Fibroblast of lung (primary cell): Measurements from ENCODE around the gene DUSP9. TPM values are rescaled to one million over a fixed set of nuclear protein-coding genes. Genes with fewer than 3 reads are reported as not detected.
"Not testable (repeated sequence)": the region's sequence is repeated elsewhere in the genome, so short reads cannot be mapped to it uniquely, and the experiment has no call there.

ENCODE experiments used
- DNase-seq, 2 donors: peaks; one replicate each; pipeline versions ENCODE4 v3.0.0 to v3.0.0-alpha.2; 2010; ENCODE audit warnings: low read depth in 2 of 2
- H2AFZ ChIP-seq: 2 replicates; pipeline ENCODE4 v1.5.1; 2012; ENCODE audit warnings: low read length, control low read depth, inconsistent platforms
- H3K27ac ChIP-seq: 2 replicates; pipeline ENCODE4 v1.5.1; 2011; ENCODE audit warnings: low read length, control low read depth; ENCODE audit not compliant: insufficient read depth
- H3K27me3 ChIP-seq: 2 replicates; pipeline ENCODE4 v1.5.1; 2011; ENCODE audit warnings: mild to moderate bottlenecking, low read length; ENCODE audit not compliant: control insufficient read depth, insufficient read depth
- H3K36me3 ChIP-seq: 2 replicates; pipeline ENCODE4 v1.5.1; 2011; ENCODE audit warnings: low read length; ENCODE audit not compliant: control insufficient read depth, insufficient read depth
- H3K4me1 ChIP-seq: 2 replicates; pipeline ENCODE4 v1.5.1; 2011; ENCODE audit warnings: low read length; ENCODE audit not compliant: control insufficient read depth, insufficient read depth; ENCODE audit errors: extremely low read depth
- H3K4me2 ChIP-seq: 2 replicates; pipeline ENCODE4 v1.5.1; 2011; ENCODE audit warnings: low read length, control low read depth; ENCODE audit not compliant: insufficient read depth; ENCODE audit errors: extremely low read depth
- H3K4me3 ChIP-seq, 4 experiments: fragments of 200-600 bp in 1 of 4; sonication (generic) in 1 of 4; replicated peaks in 1 of 4; 2 replicates each; pipeline ENCODE4 v1.5.1; 2011 to 2016; ENCODE audit warnings: low read length in 4 of 4, low read depth in 3 of 4, mild to moderate bottlenecking in 3 of 4, control low read depth in 2 of 4, inconsistent platforms in 1 of 4, mixed read lengths in 1 of 4; ENCODE audit not compliant: insufficient read depth in 1 of 4; ENCODE audit errors: control extremely low read depth in 1 of 4
- H3K79me2 ChIP-seq: 2 replicates; pipeline ENCODE4 v1.5.1; 2012; ENCODE audit warnings: mild to moderate bottlenecking, low read length, inconsistent platforms; ENCODE audit not compliant: control insufficient read depth, insufficient read depth
- H3K9ac ChIP-seq: 2 replicates; pipeline ENCODE4 v1.5.1; 2011; ENCODE audit warnings: mild to moderate bottlenecking, low read length, control low read depth; ENCODE audit not compliant: insufficient read depth
- H3K9me3 ChIP-seq: 2 replicates; pipeline ENCODE4 v1.5.1; 2012; ENCODE audit warnings: low read depth, low read length; ENCODE audit not compliant: control insufficient read depth, insufficient read depth
- H4K20me1 ChIP-seq: 2 replicates; pipeline ENCODE4 v1.5.1; 2011; ENCODE audit warnings: low read length; ENCODE audit not compliant: control insufficient read depth, insufficient read depth; ENCODE audit errors: extremely low read depth
- EZH2 ChIP-seq: IDR thresholded peaks from 2 replicates; pipeline ENCODE4 v1.5.1; 2012; ENCODE audit warnings: low read length, control low read depth, mild to moderate bottlenecking; ENCODE audit errors: missing control alignments
- polyA plus RNA-seq, 2 donors: library from polyadenylated mRNA; depleted of rRNA in 1 of 2; stranded (reverse) in 1 of 2; unstranded in 1 of 2; fragments of >200 nt; gene quantifications; 2 replicates each; pipeline ENCODE4 v1.2.1, GENCODE V29; 2011 to 2012; ENCODE audit warnings: missing spikeins in 1 of 2
- total RNA-seq: library from RNA; depleted of rRNA; stranded (reverse); fragments of >200 nt; gene quantifications from 2 replicates; pipeline ENCODE4 v1.2.1, GENCODE V29; 2014
- TF ChIP-seq, protein P1 (sequence below), 2 donors: IDR thresholded peaks in 1 of 2; conservative IDR thresholded peaks in 1 of 2; 1 replicate in 1 of 2; 2 replicates in 1 of 2; pipeline ENCODE4 v1.5.1; 2011 to 2012; ENCODE audit warnings: low read length in 2 of 2, control low read depth in 1 of 2, inconsistent platforms in 1 of 2, low read depth in 1 of 2, mild to moderate bottlenecking in 1 of 2

DUSP9 gene
- total and polyA plus RNA-seq, 2 donors (not counting 1 experiment from before 2014, with no cell fraction given) = not detected

DNA sequence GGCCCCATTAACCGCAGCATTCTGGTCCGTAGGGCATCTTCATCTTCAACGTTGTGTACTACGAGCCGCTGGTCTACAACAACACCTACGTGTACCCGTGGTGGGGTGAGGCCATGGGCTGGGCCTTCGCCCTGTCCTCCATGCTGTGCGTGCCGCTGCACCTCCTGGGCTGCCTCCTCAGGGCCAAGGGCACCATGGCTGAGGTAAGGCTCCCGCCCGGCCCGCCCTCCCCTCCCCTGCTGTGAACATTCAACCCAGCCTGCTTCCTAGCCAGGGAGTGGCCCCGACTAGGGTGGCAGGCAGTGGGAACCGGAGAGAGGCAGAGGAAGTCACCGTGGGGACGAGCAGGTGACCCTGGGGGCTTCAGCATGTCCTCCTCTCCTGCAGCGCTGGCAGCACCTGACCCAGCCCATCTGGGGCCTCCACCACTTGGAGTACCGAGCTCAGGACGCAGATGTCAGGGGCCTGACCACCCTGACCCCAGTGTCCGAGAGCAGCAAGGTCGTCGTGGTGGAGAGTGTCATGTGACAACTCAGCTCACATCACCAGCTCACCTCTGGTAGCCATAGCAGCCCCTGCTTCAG, 47.8 kb downstream of the DUSP9 start:
- no peak for DNase-seq
- Histone ChIP-seq H3K9ac (no peak overlapping the region), H3K9me3 (no peaks in the 10 kb centered on the region), H3K4me2 (no peak overlapping the region), H3K4me1 (no peaks in the 10 kb centered on the region), H2AFZ (no peak overlapping the region), H3K4me3 (no peak overlapping the region), H4K20me1 (no peaks in the 10 kb centered on the region), H3K27me3 (no peaks in the 10 kb centered on the region), H3K27ac (no peak overlapping the region), H3K36me3 (no peaks in the 10 kb centered on the region), H3K79me2 (no peaks in the 10 kb centered on the region)
- TF ChIP-seq, protein P1, sequence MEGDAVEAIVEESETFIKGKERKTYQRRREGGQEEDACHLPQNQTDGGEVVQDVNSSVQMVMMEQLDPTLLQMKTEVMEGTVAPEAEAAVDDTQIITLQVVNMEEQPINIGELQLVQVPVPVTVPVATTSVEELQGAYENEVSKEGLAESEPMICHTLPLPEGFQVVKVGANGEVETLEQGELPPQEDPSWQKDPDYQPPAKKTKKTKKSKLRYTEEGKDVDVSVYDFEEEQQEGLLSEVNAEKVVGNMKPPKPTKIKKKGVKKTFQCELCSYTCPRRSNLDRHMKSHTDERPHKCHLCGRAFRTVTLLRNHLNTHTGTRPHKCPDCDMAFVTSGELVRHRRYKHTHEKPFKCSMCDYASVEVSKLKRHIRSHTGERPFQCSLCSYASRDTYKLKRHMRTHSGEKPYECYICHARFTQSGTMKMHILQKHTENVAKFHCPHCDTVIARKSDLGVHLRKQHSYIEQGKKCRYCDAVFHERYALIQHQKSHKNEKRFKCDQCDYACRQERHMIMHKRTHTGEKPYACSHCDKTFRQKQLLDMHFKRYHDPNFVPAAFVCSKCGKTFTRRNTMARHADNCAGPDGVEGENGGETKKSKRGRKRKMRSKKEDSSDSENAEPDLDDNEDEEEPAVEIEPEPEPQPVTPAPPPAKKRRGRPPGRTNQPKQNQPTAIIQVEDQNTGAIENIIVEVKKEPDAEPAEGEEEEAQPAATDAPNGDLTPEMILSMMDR (conservative IDR thresholded peaks at IDR 0.05 in 1 of 2, IDR thresholded peaks at IDR 0.05 in 1 of 2; ENCODE audit: low read depth in 1 of 2, low read length in 2 of 2) = no peak
- no peak for TF ChIP-seq EZH2

DNA sequence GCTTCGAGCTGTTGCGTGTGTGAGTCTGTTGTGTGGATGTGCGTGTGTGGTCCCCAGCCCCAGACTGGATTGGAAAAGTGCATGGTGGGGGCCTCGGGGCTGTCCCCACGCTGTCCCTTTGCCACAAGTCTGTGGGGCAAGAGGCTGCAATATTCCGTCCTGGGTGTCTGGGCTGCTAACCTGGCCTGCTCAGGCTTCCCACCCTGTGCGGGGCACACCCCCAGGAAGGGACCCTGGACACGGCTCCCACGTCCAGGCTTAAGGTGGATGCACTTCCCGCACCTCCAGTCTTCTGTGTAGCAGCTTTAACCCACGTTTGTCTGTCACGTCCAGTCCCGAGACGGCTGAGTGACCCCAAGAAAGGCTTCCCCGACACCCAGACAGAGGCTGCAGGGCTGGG, 49.1 kb downstream of the DUSP9 start:
- no peaks in the 10 kb centered on the region for H4K20me1 ChIP-seq
- H3K4me1 ChIP-seq = no peaks in the 10 kb centered on the region
- H3K9ac ChIP-seq = no peak overlapping the region
- H3K27me3 ChIP-seq = no peaks in the 10 kb centered on the region
- H3K4me2 ChIP-seq = no peak overlapping the region
- H3K79me2 ChIP-seq = no peaks in the 10 kb centered on the region
- H3K9me3 ChIP-seq = no peaks in the 10 kb centered on the region
- no peak for TF ChIP-seq EZH2
- TF ChIP-seq, protein P1 (conservative IDR thresholded peaks at IDR 0.05 in 1 of 2, IDR thresholded peaks at IDR 0.05 in 1 of 2; ENCODE audit: low read depth in 1 of 2, low read length in 2 of 2) = no peak
- no peak for DNase-seq
- no peak overlapping the region for H3K27ac ChIP-seq
- peaks cover 1% of the 10 kb centered on the region for H3K36me3 ChIP-seq
- H2AFZ ChIP-seq = no peak overlapping the region
- H3K4me3 ChIP-seq = no peak overlapping the region

DNA sequence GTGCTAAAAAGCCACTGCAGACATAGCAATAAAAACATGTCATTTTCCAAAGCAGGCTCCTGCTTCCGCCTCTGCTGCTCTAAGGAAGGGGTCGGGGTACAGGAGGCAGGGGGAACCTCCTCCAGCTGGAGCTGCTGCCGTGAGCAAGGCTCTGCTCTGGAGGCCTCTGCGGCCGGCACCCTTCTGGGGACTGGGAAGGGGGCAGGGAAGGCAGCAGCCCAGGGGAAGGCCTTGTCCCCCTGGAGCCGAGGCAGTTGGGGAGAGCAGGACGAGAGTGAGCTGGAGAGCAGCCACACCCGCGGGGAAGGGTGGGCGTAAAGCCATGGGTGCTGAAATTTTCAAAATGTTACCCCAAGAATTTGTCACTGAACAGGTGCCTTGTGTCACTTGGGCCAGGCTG, 49.5 kb downstream of the DUSP9 start:
- H3K4me3 ChIP-seq, H3K4me1 ChIP-seq, H3K79me2 ChIP-seq, H3K4me2 ChIP-seq, H3K27me3 ChIP-seq, H4K20me1 ChIP-seq, H3K9ac ChIP-seq, DNase-seq, H3K36me3 ChIP-seq, H2AFZ ChIP-seq, H3K27ac ChIP-seq, H3K9me3 ChIP-seq: not testable (repeated sequence)

DNA sequence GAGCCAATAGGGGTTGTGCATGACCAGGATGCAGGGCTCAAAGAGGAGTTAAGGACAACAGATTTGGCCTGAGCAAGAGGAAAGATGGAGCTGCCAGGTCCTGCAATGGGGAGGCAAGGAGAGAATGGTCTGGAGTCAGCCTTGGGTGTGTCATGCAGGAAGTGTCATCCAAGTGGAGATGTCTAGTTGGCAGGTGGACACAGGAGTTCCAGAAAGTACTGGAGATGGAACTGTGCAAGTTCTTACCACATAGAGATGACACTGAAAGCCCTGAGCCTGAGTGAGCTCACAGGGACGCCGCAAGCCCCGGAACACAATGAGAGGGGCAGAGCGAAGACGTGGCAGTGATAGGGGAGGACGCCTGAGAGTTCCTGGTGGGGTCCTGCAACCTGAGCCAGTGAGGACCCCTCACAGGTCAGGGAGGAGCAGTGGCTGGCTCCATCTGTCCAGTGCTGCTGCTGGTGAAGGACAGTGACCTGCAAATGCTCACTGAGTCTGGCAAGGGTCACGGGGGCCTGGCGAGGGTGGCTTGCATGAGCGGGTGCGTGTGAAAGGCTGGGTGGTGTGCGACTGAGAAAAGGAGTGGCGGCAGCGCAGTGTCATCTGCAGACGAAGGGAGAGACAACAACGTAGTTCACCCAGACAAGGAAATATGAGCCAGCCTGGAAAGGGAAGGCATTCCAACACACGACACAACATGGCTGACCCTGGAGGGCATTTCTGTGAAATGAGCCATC, 50.2 kb downstream of the DUSP9 start:
- DNase-seq, H3K4me1 ChIP-seq, H3K9ac ChIP-seq, H3K27ac ChIP-seq, H3K4me3 ChIP-seq, H3K79me2 ChIP-seq, H3K4me2 ChIP-seq, H4K20me1 ChIP-seq, H2AFZ ChIP-seq, H3K27me3 ChIP-seq, H3K9me3 ChIP-seq, H3K36me3 ChIP-seq: not testable (repeated sequence)
